Measurements from ENCODE around the gene RGS9BP. TPM values are rescaled to one million over a fixed set of nuclear protein-coding genes. Genes with fewer than 3 reads are reported as not detected.

Gene RGS9BP
- total RNA-seq, 2 donors from 2014 or later, result not detected

DNA sequence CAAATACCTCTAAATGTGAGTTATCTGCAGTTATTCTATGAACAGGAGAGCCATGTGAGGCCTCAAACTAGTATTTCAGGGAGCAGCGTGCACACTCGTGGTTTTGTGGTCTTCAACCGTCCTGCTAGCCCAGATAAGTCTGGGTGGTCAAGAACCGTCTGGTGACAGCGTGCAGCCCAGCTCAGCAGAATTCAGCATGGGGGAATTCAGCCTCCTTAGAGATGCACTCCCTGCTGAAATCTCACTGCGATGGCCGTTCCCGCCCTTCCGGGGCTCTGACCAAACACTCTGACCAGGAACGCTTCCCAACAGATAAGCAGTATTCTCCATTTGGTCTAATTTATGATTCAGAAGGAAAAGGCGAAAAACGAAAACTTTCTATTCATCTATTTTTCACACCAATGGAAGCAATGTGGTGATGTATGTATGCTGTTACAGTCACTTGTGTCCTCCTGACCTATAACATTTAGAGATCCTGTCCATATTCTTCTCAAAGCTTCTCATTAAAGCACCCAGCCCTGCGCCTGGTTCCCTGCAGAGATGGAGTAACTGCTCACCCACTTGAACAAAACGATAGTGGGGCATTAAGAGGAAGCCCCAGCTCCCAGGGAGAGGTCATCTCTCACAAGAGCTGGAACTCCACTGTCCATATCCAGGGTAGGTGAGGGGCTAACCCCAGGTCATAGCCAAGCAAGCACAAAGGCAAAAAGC lies 3.6 kb upstream of the RGS9BP start:
- no peaks in the 10 kb centered on the region for H3K9me3 ChIP-seq (ENCODE audit: control insufficient read depth, low read length)
- no peaks in the 10 kb centered on the region for H3K9me3 Mint-ChIP-seq
- no peak for DNase-seq
- no peak overlapping the region for H3K27ac ChIP-seq (ENCODE audit: low read depth, low read length)
- no peak overlapping the region for H3K27ac Mint-ChIP-seq
- TF ChIP-seq, protein P1, sequence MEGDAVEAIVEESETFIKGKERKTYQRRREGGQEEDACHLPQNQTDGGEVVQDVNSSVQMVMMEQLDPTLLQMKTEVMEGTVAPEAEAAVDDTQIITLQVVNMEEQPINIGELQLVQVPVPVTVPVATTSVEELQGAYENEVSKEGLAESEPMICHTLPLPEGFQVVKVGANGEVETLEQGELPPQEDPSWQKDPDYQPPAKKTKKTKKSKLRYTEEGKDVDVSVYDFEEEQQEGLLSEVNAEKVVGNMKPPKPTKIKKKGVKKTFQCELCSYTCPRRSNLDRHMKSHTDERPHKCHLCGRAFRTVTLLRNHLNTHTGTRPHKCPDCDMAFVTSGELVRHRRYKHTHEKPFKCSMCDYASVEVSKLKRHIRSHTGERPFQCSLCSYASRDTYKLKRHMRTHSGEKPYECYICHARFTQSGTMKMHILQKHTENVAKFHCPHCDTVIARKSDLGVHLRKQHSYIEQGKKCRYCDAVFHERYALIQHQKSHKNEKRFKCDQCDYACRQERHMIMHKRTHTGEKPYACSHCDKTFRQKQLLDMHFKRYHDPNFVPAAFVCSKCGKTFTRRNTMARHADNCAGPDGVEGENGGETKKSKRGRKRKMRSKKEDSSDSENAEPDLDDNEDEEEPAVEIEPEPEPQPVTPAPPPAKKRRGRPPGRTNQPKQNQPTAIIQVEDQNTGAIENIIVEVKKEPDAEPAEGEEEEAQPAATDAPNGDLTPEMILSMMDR (conservative IDR thresholded peaks at IDR 0.05), result no peak
- H3K36me3 ChIP-seq (ENCODE audit: control insufficient read depth, insufficient read depth, low read length), result peaks cover under 1% of the 10 kb centered on the region
- peaks cover 21% of the 10 kb centered on the region for H3K27me3 Mint-ChIP-seq (ENCODE audit: insufficient read depth)
- H3K4me1 ChIP-seq (ENCODE audit: control insufficient read depth, insufficient read depth, low read length), result peaks cover 3% of the 10 kb centered on the region
- H3K4me1 Mint-ChIP-seq, result peaks cover 18% of the 10 kb centered on the region
- no peak overlapping the region for H3K9ac ChIP-seq (ENCODE audit: extremely low read depth, low read length, poor library complexity, severe bottlenecking)
- H3K36me3 Mint-ChIP-seq (ENCODE audit: low read depth), result peaks cover 7% of the 10 kb centered on the region
- 85 to 88% methylated on average over 10 to 12 of the region's 14 CpGs for WGBS, 2 experiments (ENCODE audit: insufficient coverage in 1 of 2, insufficient read length in 1 of 2)
- peaks cover 18% of the 10 kb centered on the region for H3K27me3 ChIP-seq (ENCODE audit: control insufficient read depth, insufficient read depth, low read length, poor library complexity, severe bottlenecking)
- no peak overlapping the region for H3K4me3 Mint-ChIP-seq
- no peak overlapping the region for H3K4me3 ChIP-seq (ENCODE audit: low read length)

DNA sequence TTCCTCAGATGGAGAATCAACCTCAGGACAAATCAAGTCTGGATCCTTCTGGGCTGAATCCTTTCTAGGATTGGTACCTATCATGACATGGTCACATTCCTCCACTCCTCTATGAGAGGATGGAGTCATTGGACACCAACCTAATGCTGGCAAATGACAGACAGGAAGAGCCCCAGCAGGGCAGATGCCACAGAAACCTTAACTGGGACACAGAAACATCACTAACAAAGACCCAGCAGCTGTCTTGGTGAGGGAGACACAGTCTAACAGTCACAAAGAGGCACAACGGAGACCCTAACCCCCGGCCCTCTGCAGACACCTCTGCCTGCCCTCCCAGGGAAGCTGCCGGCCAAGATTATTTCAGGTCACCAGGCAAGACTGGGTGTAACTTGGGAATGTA lies 2.8 kb upstream of the RGS9BP start:
- Histone ChIP-seq H3K4me3 (ENCODE audit: low read length) (peak overlapping the region; percentile 90), H3K27ac (ENCODE audit: low read depth, low read length) (no peak overlapping the region), H3K4me1 (ENCODE audit: control insufficient read depth, insufficient read depth, low read length) (peaks cover 3% of the 10 kb centered on the region), H3K9me3 (ENCODE audit: control insufficient read depth, low read length) (no peaks in the 10 kb centered on the region), H3K36me3 (ENCODE audit: control insufficient read depth, insufficient read depth, low read length) (no peaks in the 10 kb centered on the region), H3K9ac (ENCODE audit: extremely low read depth, low read length, poor library complexity, severe bottlenecking) (no peak overlapping the region), H3K27me3 (ENCODE audit: control insufficient read depth, insufficient read depth, low read length, poor library complexity, severe bottlenecking) (peaks cover 22% of the 10 kb centered on the region)
- Mint-ChIP-seq H3K27ac (no peak overlapping the region), H3K9me3 (no peaks in the 10 kb centered on the region), H3K36me3 (ENCODE audit: low read depth) (peaks cover 5% of the 10 kb centered on the region), H3K4me3 (peak overlapping the region; percentile 79), H3K27me3 (ENCODE audit: insufficient read depth) (peaks cover 29% of the 10 kb centered on the region), H3K4me1 (peaks cover 24% of the 10 kb centered on the region)
- WGBS, 2 experiments (ENCODE audit: insufficient coverage in 1 of 2, insufficient read length in 1 of 2), result 83 to 96% methylated on average over 1 to 3 of the region's 3 CpGs
- TF ChIP-seq, protein P1 (conservative IDR thresholded peaks at IDR 0.05), result no peak
- DNase-seq, result no peak

DNA sequence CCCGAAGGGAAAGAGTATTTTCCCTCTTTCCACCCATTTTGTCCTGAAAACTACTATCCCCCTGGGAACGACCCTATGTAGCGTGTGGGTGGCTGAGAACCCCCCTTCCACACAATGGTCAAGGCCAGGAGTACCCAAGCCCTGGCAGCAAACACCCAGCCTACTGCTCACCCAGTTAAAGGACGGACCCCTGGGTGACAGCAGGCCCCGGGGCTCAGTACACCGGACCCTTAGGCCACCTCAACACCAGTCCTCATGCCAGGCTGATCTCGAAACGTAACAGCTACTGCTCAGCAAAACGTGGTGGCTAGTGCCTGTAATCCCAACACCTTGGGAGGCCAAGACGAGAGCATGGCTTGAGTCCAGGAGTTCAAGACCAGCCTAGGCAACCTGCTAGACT lies 2.1 kb upstream of the RGS9BP start:
- 92 to 96% methylated on average over 5 to 10 of the region's 10 CpGs for WGBS, 2 experiments (ENCODE audit: insufficient coverage in 1 of 2, insufficient read length in 1 of 2)
- Histone ChIP-seq H3K9ac (ENCODE audit: extremely low read depth, low read length, poor library complexity, severe bottlenecking) (no peak overlapping the region), H3K27ac (ENCODE audit: low read depth, low read length) (no peak overlapping the region), H3K4me1 (ENCODE audit: control insufficient read depth, insufficient read depth, low read length) (peaks cover 3% of the 10 kb centered on the region), H3K9me3 (ENCODE audit: control insufficient read depth, low read length) (no peaks in the 10 kb centered on the region), H3K4me3 (ENCODE audit: low read length) (peak overlapping the region; percentile 90), H3K27me3 (ENCODE audit: control insufficient read depth, insufficient read depth, low read length, poor library complexity, severe bottlenecking) (peaks cover 25% of the 10 kb centered on the region), H3K36me3 (ENCODE audit: control insufficient read depth, insufficient read depth, low read length) (no peaks in the 10 kb centered on the region)
- peaks cover 32% of the 10 kb centered on the region for H3K27me3 Mint-ChIP-seq (ENCODE audit: insufficient read depth)
- no peaks in the 10 kb centered on the region for H3K9me3 Mint-ChIP-seq
- H3K27ac Mint-ChIP-seq, result no peak overlapping the region
- DNase-seq, result no peak
- peaks cover 24% of the 10 kb centered on the region for H3K4me1 Mint-ChIP-seq
- H3K4me3 Mint-ChIP-seq, result peak overlapping the region; percentile 79
- H3K36me3 Mint-ChIP-seq (ENCODE audit: low read depth), result peaks cover 5% of the 10 kb centered on the region
- TF ChIP-seq, protein P1 (conservative IDR thresholded peaks at IDR 0.05), result no peak

Measured in endodermal cell (in vitro differentiated cells).